Panc1 (cell line): ENCODE measurements around the gene ANKRD42.

ENCODE experiments used
- CTCF ChIP-seq: fragments of 450-650 bp; IDR thresholded peaks from 2 replicates; pipeline ENCODE4 v1.5.1; 2017; ENCODE audit warnings: mild to moderate bottlenecking
- REST ChIP-seq, 2 experiments: IDR thresholded peaks; 2 replicates each; pipeline ENCODE4 v1.6.1; 2011 to 2012; ENCODE audit warnings: low read depth in 2 of 2, control low read depth in 1 of 2, low read length in 1 of 2, mild to moderate bottlenecking in 1 of 2, moderate library complexity in 1 of 2; ENCODE audit not compliant: insufficient read depth in 1 of 2

GRCh38 chr11:83235825-83236224 lies 42.3 kb downstream of the ANKRD42 start:
- TF ChIP-seq CTCF (no peak), REST (IDR thresholded peaks at IDR 0.05; ENCODE audit: insufficient read depth in 1 of 2, low read depth in 2 of 2, low read length in 1 of 2) (no peak)
